CD8-positive, alpha-beta memory T cell (primary cell): ENCODE data around the gene TRPV5. TPM values are rescaled to one million over a fixed set of nuclear protein-coding genes. Genes with fewer than 3 reads are reported as not detected.

Experiments used
- CTCF ChIA-PET: fragments of 350-600 bp; sonication (Branson Sonifier 250); formaldehyde crosslinking; loops from one replicate; lab custom pipeline; 2021; ENCODE audit warnings: antibody characterized with exemption; lab: Charles Lee
- POLR2A ChIA-PET: fragments of 350-600 bp; sonication (Branson Sonifier 250); formaldehyde crosslinking; loops from one replicate; lab custom pipeline; 2021; ENCODE audit warnings: antibody characterized with exemption; lab: Charles Lee
- DNase-seq, 5 donors: peaks; one replicate each; pipeline versions ENCODE4 v3.0.0 to v3.0.0-alpha.2; 2020 to 2022; ENCODE audit warnings: mixed read lengths in 1 of 5
- H3K27ac ChIP-seq: one replicate; pipeline ENCODE4 v1.7.0; 2013; ENCODE audit warnings: low read depth, mild to moderate bottlenecking, low read length, moderate library complexity
- H3K27me3 ChIP-seq: 2 replicates; pipeline ENCODE4 v1.7.0; 2013; ENCODE audit warnings: low read length, mild to moderate bottlenecking; ENCODE audit not compliant: insufficient read depth, poor library complexity, severe bottlenecking
- H3K36me3 ChIP-seq: 2 replicates; pipeline ENCODE4 v1.7.0; 2013; ENCODE audit warnings: mild to moderate bottlenecking, low read length, moderate library complexity; ENCODE audit not compliant: insufficient read depth
- H3K4me1 ChIP-seq: 2 replicates; pipeline ENCODE4 v1.7.0; 2013; ENCODE audit warnings: mild to moderate bottlenecking, low read length, moderate library complexity; ENCODE audit not compliant: insufficient read depth
- H3K4me3 ChIP-seq: 2 replicates; pipeline ENCODE4 v1.7.0; 2013; ENCODE audit warnings: mild to moderate bottlenecking, low read length
- H3K9me3 ChIP-seq: 2 replicates; pipeline ENCODE4 v1.7.0; 2013; ENCODE audit warnings: mild to moderate bottlenecking, low read length
- H3K27ac Mint-ChIP-seq, 8 donors: one replicate each; pipeline ENCODE4 v1.8.0; 2020 to 2021; ENCODE audit warnings: mixed read lengths in 8 of 8, mild to moderate bottlenecking in 6 of 8, inconsistent platforms in 3 of 8, moderate library complexity in 3 of 8
- H3K27me3 Mint-ChIP-seq, 2 donors: one replicate each; pipeline ENCODE4 v1.8.0; 2020 to 2021; ENCODE audit warnings: mixed read lengths in 2 of 2, mild to moderate bottlenecking in 1 of 2, moderate library complexity in 1 of 2
- H3K36me3 Mint-ChIP-seq, 3 donors: one replicate each; pipeline ENCODE4 v1.8.0; 2020 to 2021; ENCODE audit warnings: mixed read lengths in 3 of 3, inconsistent platforms in 1 of 3, mild to moderate bottlenecking in 1 of 3
- H3K4me1 Mint-ChIP-seq, 3 donors: one replicate each; pipeline ENCODE4 v1.8.0; 2020 to 2021; ENCODE audit warnings: mixed read lengths in 3 of 3, inconsistent platforms in 1 of 3, mild to moderate bottlenecking in 1 of 3
- H3K4me3 Mint-ChIP-seq, 7 donors: one replicate each; pipeline ENCODE4 v1.8.0; 2020 to 2021; ENCODE audit warnings: mixed read lengths in 7 of 7, mild to moderate bottlenecking in 6 of 7, moderate library complexity in 4 of 7, inconsistent platforms in 2 of 7
- H3K9me3 Mint-ChIP-seq, 5 donors: one replicate each; pipeline ENCODE4 v1.8.0; 2020 to 2022; ENCODE audit warnings: mixed read lengths in 5 of 5, mild to moderate bottlenecking in 3 of 5, moderate library complexity in 2 of 5, inconsistent platforms in 1 of 5
- polyA plus RNA-seq: library from polyadenylated mRNA; unstranded; fragments of 300-500 nt; fragmentation: Illumina TruSeq; gene quantifications from one replicate; pipeline ENCODE4 v1.2.3, GENCODE V29; 2021
- total RNA-seq, 2 experiments: library from RNA; stranded (reverse); gene quantifications; one replicate each; pipeline ENCODE4 v1.2.3, GENCODE V29; 2021

Gene TRPV5
- total and polyA plus RNA-seq, 3 experiments from 2014 or later: not detected

- no peak for DNase-seq
- Histone ChIP-seq H3K36me3 (no peaks in the 10 kb centered on the region), H3K27ac (peak within 1 kb of the TSS; percentile 83), H3K27me3 (no peaks in the 10 kb centered on the region), H3K4me3 (peak within 1 kb of the TSS; percentile 29), H3K9me3 (no peaks in the 10 kb centered on the region), H3K4me1 (no peaks in the 10 kb centered on the region)
- ChIA-PET CTCF (no interaction called here), POLR2A (no interaction called here)
- no peaks in the 10 kb centered on the region for H3K36me3 Mint-ChIP-seq
- H3K9me3 Mint-ChIP-seq: no peaks in the 10 kb centered on the region
- no peak within 1 kb of the TSS for H3K27ac Mint-ChIP-seq
- H3K27me3 Mint-ChIP-seq: peaks cover 15 to 68% of the 10 kb centered on the region in 2 donors
- no peaks in the 10 kb centered on the region for H3K4me1 Mint-ChIP-seq
- no peak within 1 kb of the TSS for H3K4me3 Mint-ChIP-seq
Observed at GRCh38 chr7:142961973-142962926, 28.7 kb upstream of the TRPV5 start, which contains the start of gene KEL. Gene KEL, minus strand, starts transcription at chr7:142962363. Its CDS starts 157 bp downstream, at chr7:142962206.

- H3K27ac ChIP-seq: peak overlapping the region; percentile 83
- H3K27me3 ChIP-seq: no peaks in the 10 kb centered on the region
- ChIA-PET POLR2A (no interaction called here), CTCF (no interaction called here)
- H3K4me3 ChIP-seq: peak overlapping the region; percentile 29
- no peaks in the 10 kb centered on the region for H3K4me1 ChIP-seq
- H3K36me3 Mint-ChIP-seq: no peaks in the 10 kb centered on the region
- H3K27ac Mint-ChIP-seq: no peak overlapping the region
- no peaks in the 10 kb centered on the region for H3K9me3 ChIP-seq
- DNase-seq: no peak
- H3K4me3 Mint-ChIP-seq: no peak overlapping the region
- peaks cover 0 to 2% (median 1%) of the 10 kb centered on the region in 5 donors for H3K9me3 Mint-ChIP-seq
- H3K27me3 Mint-ChIP-seq: peaks cover 12 to 63% of the 10 kb centered on the region in 2 donors
- H3K36me3 ChIP-seq: no peaks in the 10 kb centered on the region
- no peaks in the 10 kb centered on the region for H3K4me1 Mint-ChIP-seq
Observed at GRCh38 chr7:142961595-142961972, 28.0 kb upstream of the TRPV5 start.

- Histone ChIP-seq H3K9me3 (no peaks in the 10 kb centered on the region), H3K4me1 (no peaks in the 10 kb centered on the region), H3K27me3 (no peaks in the 10 kb centered on the region), H3K36me3 (no peaks in the 10 kb centered on the region), H3K27ac (peak overlapping the region; percentile 83), H3K4me3 (no peak overlapping the region)
- Mint-ChIP-seq H3K27me3 (peaks cover 12 to 60% of the 10 kb centered on the region in 2 donors), H3K4me1 (no peaks in the 10 kb centered on the region), H3K4me3 (no peak overlapping the region), H3K36me3 (no peaks in the 10 kb centered on the region), H3K27ac (no peak overlapping the region), H3K9me3 (peaks cover 3 to 7% (median 6%) of the 10 kb centered on the region in 5 donors)
- ChIA-PET CTCF (no interaction called here), POLR2A (no interaction called here)
- no peak for DNase-seq
Observed at GRCh38 chr7:142960955-142961512, 27.5 kb upstream of the TRPV5 start.

- H3K27ac Mint-ChIP-seq: no peak overlapping the region
- H3K36me3 Mint-ChIP-seq: peaks cover 0 to 2% (median 0%) of the 10 kb centered on the region in 3 donors
- no peak for DNase-seq
- H3K4me1 Mint-ChIP-seq: no peaks in the 10 kb centered on the region
- Histone ChIP-seq H3K27ac (no peak overlapping the region), H3K9me3 (peaks cover 4% of the 10 kb centered on the region), H3K36me3 (no peaks in the 10 kb centered on the region), H3K27me3 (no peaks in the 10 kb centered on the region), H3K4me3 (no peak overlapping the region), H3K4me1 (no peaks in the 10 kb centered on the region)
- ChIA-PET CTCF (no interaction called here), POLR2A (no interaction called here)
- H3K9me3 Mint-ChIP-seq: peaks cover 14 to 18% (median 15%) of the 10 kb centered on the region in 5 donors
- H3K4me3 Mint-ChIP-seq: no peak overlapping the region
- H3K27me3 Mint-ChIP-seq: peaks cover 9 to 49% of the 10 kb centered on the region in 2 donors
Observed at GRCh38 chr7:142959202-142959601, 25.7 kb upstream of the TRPV5 start.

GRCh38 chr7:142957723-142958122 lies 24.2 kb upstream of the TRPV5 start:
- Mint-ChIP-seq H3K27ac (no peak overlapping the region), H3K36me3 (peaks cover 0 to 2% (median 0%) of the 10 kb centered on the region in 3 donors), H3K4me3 (no peak overlapping the region), H3K9me3 (peaks cover 14 to 23% (median 20%) of the 10 kb centered on the region in 5 donors), H3K4me1 (no peaks in the 10 kb centered on the region), H3K27me3 (peaks cover 7 to 35% of the 10 kb centered on the region in 2 donors)
- Histone ChIP-seq H3K9me3 (peaks cover 4% of the 10 kb centered on the region), H3K4me1 (no peaks in the 10 kb centered on the region), H3K36me3 (no peaks in the 10 kb centered on the region), H3K27me3 (no peaks in the 10 kb centered on the region), H3K4me3 (no peak overlapping the region), H3K27ac (peak overlapping the region; percentile 38)
- POLR2A ChIA-PET: no interaction called here
- CTCF ChIA-PET: no interaction called here
- no peak for DNase-seq

- ChIA-PET CTCF (no interaction called here), POLR2A (no interaction called here)
- no peak overlapping the region for H3K27ac Mint-ChIP-seq
- H3K27me3 Mint-ChIP-seq: peaks cover 7 to 35% of the 10 kb centered on the region in 2 donors
- H3K4me3 Mint-ChIP-seq: no peak overlapping the region
- Histone ChIP-seq H3K27ac (peak overlapping the region; percentile 38), H3K27me3 (no peaks in the 10 kb centered on the region), H3K4me3 (no peak overlapping the region), H3K36me3 (no peaks in the 10 kb centered on the region), H3K9me3 (peaks cover 4% of the 10 kb centered on the region), H3K4me1 (no peaks in the 10 kb centered on the region)
- H3K4me1 Mint-ChIP-seq: no peaks in the 10 kb centered on the region
- H3K9me3 Mint-ChIP-seq: peaks cover 14 to 23% (median 20%) of the 10 kb centered on the region in 5 donors
- no peak for DNase-seq
- peaks cover 0 to 2% (median 0%) of the 10 kb centered on the region in 3 donors for H3K36me3 Mint-ChIP-seq
Observed at GRCh38 chr7:142956951-142957623, 23.5 kb upstream of the TRPV5 start.

GRCh38 chr7:142954680-142955268 lies 21.2 kb upstream of the TRPV5 start:
- Mint-ChIP-seq H3K4me1 (no peaks in the 10 kb centered on the region), H3K9me3 (peaks cover 14 to 23% (median 20%) of the 10 kb centered on the region in 5 donors), H3K27ac (peak overlapping the region in 1 of 8 donors; percentile 38), H3K27me3 (peaks cover 7 to 28% of the 10 kb centered on the region in 2 donors), H3K36me3 (peaks cover 0 to 2% (median 0%) of the 10 kb centered on the region in 3 donors), H3K4me3 (no peak overlapping the region)
- Histone ChIP-seq H3K36me3 (no peaks in the 10 kb centered on the region), H3K27ac (peak overlapping the region; percentile 9), H3K27me3 (no peaks in the 10 kb centered on the region), H3K4me1 (no peaks in the 10 kb centered on the region), H3K9me3 (peaks cover 4% of the 10 kb centered on the region), H3K4me3 (no peak overlapping the region)
- no peak for DNase-seq
- ChIA-PET POLR2A (no interaction called here), CTCF (no interaction called here)
